NCI-H1092 (cell line): ENCODE data around the gene TRMT11.

Experiments
- DNase-seq: peaks from one replicate; lab custom pipeline; 2025; lab: John Stamatoyannopoulos, UW

The TRMT11 gene

DNA sequence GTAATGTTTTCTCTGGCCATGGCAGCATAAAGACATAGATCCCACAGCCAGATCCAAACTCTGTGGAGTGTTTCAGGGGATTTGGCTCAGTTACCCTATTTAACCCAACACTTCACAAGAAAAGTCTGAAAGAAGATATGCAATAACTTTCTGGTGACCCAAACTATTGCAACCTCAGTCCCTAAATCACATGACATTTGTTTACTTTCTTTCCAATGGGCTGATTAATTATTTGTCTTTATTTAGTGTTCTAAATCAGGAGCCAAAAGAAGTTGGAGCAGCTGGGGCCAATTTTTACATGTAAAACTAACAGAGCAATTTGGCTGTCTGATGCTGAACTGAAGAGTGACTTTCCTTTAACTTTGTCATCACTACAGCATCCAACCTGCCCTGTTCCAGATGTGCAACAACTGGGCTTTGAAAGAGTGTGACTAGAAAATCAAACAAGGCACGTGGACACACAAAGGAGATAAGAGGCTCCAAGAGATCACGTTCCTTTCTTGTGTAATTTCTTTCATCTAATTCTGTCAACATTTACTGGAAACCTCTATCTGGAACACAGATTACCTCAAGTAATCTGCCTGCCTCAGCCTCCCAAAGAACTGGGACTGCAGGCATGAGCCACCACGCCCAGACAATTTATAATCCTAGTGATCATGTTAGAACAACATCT lies 90.8 kb downstream of the TRMT11 start:
- no peak for DNase-seq

DNA sequence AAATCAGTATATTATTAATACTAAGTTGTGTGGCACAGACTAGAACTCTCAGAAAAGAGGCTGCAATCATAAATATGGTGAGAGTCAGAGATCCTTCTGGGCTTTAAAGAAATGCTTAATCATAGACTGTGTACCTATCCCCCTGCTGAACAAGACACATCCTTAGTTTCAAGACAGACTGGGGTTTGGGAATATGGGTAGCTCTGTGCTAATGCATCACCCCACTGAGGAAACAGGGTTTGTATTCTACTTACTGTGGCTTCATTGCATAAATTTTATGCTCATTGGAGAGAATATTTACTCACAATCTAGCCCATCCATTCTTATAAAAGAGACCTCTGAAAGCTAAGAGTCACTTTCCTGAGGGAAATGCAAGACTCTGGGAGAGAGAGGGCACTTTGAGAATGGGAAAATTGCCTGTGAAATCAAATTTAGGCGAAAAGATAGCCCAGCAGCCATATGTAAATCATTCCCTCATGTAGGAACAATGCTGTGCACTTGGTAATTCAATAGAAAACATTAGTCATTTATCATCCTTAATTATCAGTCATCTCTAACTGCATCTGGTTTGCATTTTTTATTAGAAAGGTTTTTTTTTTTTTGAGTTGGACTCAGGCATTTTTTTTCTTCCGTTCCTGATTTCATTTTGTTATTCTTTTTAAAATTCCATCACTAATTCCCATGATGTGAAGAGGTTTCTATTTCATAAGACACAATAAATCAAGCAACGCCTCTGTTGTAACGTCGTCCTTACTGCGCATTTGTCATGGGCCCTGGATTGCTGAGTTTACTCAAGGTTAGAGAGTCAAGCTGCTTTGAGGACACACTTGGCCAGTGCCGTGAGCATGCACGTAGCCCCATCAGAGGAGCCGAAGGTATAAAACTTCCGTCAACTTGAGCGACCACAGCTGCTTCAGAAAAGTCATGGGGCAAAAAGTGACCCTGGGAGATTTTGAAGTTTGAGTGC lies 91.8 kb downstream of the TRMT11 start:
- no peak for DNase-seq

GRCh38 chr6:126083875-126084274 lies 97.5 kb downstream of the TRMT11 start:
- DNase-seq, result no peak

GRCh38 chr6:126086560-126086959 lies 100.2 kb downstream of the TRMT11 start:
- DNase-seq, result no peak
